ENCODE data around the gene MORF4L2. TPM values are rescaled to one million over a fixed set of nuclear protein-coding genes. Genes with fewer than 3 reads are reported as not detected.

MORF4L2 gene
- total and polyA plus RNA-seq, 9 of the 15 experiments (the other 6 are each of a cell fraction or from before 2014, with no cell fraction given), result 324 to 781 (median 420) TPM

GRCh38 chrX:103637604-103638338 is 48.7 kb downstream of the MORF4L2 start (continued):
- TF ChIP-seq MNT (conservative IDR thresholded peaks at IDR 0.05), result no peak
- no peak for TF ChIP-seq E2F8 (IDR thresholded peaks at IDR 0.05; ENCODE audit: low read depth, partially characterized antibody)
- TF ChIP-seq NBN (IDR thresholded peaks at IDR 0.05; ENCODE audit: low read depth), result no peak
- TF ChIP-seq E4F1 (CRISPR knock-in tag; IDR thresholded peaks at IDR 0.05; ENCODE audit: borderline replicate concordance), result no peak
- TF ChIP-seq ZNF512 (tag; IDR thresholded peaks at IDR 0.05), result no peak
- TF ChIP-seq IRF1 (CRISPR knock-in tag; IDR thresholded peaks at IDR 0.05; ENCODE audit: borderline replicate concordance), result no peak
- TF ChIP-seq ATF3 (IDR thresholded peaks at IDR 0.05), result no peak
- TF ChIP-seq ATF3 (CRISPR knock-in tag; conservative IDR thresholded peaks at IDR 0.05), result no peak
- no peak for TF ChIP-seq PHF20 (IDR thresholded peaks at IDR 0.05; ENCODE audit: partially characterized antibody)

Measured in K562 (cell line).